Measurements from ENCODE around the gene SPECC1L.

Gene SPECC1L

DNA sequence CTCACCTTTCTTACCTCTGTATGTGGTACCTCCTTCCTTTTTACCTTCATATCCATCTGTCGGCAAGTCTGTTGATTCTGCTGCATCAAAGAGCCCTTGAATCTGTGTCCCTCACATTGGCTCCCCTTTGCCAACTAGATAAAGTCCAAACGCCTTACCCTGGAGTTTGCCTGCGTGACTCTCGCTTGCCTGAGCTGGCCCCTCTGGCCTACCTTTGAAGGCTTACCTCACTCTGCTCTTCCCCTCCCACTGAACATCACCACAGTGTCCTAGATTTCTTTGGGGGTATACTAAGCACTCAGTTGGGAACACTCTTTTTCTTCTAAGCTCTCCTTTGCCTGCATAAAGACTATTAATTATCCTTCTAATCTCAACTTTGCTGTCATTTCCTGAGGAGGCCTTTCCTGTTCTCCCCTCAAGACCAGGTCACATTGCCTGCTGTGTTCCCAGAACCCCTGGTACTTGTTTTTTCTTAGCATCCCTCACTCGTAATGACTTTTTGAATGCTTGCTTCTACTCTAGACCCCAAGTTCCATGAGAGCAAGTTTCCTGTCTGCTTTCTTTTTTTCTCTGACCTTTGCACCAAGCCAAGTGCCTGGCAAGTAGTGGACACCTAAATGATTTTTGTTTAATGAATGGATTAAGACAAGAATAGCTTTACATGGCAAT lies 89.0 kb downstream of the SPECC1L start:
- no peak for DNase-seq (ENCODE audit: low read depth)

- DNase-seq (ENCODE audit: low read depth), result no peak
Observed at GRCh38 chr22:24361976-24362646, 91.5 kb downstream of the SPECC1L start.

- no peak for DNase-seq (ENCODE audit: low read depth)
Observed at GRCh38 chr22:24363243-24363642, 92.6 kb downstream of the SPECC1L start.

DNA sequence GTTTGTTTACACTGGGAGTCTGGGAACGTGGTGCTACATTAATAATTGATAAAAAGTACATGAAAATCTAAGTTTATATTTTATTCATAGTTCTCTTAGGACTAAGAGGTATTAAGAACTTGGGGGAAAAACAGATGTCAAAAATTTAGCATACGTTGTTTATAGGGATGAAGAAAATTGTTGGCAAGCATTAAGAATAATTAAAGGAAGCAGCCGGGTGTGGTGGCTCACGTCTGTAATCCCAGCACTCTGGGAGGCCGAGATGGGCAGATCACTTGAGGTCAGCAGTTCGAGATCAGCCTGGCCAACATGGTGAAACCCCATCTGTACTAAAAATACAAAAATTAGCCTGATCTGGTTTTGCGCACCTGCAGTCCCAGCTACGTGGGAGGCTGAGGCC lies 96.1 kb downstream of the SPECC1L start:
- no peak for DNase-seq (ENCODE audit: low read depth)

- no peak for DNase-seq (ENCODE audit: low read depth)
Observed at GRCh38 chr22:24367841-24368240, 97.2 kb downstream of the SPECC1L start.

- no peak for DNase-seq (ENCODE audit: low read depth)
Observed at GRCh38 chr22:24370401-24370800, 99.8 kb downstream of the SPECC1L start.

GRCh38 chr22:24376002-24376401 lies 105.4 kb downstream of the SPECC1L start:
- DNase-seq (ENCODE audit: low read depth), result no peak

DNA sequence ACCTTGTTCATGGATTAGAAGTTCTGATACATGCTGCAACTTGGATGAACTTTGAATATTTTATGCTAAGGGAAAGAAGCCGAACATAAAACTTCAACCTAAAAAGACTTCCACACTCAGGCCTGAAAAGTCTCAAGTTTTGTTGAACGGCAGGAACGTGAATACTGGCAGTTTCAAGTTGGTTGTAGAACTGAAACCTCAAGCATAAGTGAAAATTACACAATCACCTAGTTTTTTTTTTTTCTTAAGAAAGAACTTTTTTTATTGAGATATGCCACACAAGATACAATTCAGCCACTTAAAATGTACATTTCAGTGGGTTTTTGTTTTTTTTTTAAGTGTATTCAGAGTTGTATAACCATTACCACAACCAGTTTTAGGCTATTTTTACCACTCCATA lies 106.0 kb downstream of the SPECC1L start:
- no peak for DNase-seq (ENCODE audit: low read depth)

- DNase-seq (ENCODE audit: low read depth), result no peak
Observed at GRCh38 chr22:24379536-24379935, 108.9 kb downstream of the SPECC1L start.

GRCh38 chr22:24380220-24380904 lies 109.7 kb downstream of the SPECC1L start:
- no peak for DNase-seq (ENCODE audit: low read depth)

GRCh38 chr22:24380905-24381230 lies 110.2 kb downstream of the SPECC1L start:
- no peak for DNase-seq (ENCODE audit: low read depth)

DNA sequence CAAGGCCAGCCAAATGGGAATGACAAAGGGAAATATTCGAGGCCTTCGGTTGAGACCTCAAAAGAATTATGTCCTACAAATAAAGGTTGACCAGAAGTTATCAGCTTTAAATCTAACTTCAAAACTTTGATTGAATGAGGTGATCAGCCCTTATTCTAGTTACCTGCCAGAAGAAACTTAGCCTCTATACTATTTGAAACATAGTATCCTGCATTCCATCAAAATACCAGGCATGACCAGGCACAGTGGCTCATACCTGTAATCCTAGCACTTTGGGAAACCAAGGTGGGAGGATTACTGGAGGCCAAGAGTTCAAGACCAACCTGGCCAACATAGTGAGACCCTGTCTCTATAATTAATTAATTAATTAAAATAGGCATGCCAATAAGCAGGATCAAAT lies 112.4 kb downstream of the SPECC1L start:
- DNase-seq (ENCODE audit: low read depth), result no peak

GRCh38 chr22:24384131-24384530 lies 113.5 kb downstream of the SPECC1L start:
- no peak for DNase-seq (ENCODE audit: low read depth)

DNA sequence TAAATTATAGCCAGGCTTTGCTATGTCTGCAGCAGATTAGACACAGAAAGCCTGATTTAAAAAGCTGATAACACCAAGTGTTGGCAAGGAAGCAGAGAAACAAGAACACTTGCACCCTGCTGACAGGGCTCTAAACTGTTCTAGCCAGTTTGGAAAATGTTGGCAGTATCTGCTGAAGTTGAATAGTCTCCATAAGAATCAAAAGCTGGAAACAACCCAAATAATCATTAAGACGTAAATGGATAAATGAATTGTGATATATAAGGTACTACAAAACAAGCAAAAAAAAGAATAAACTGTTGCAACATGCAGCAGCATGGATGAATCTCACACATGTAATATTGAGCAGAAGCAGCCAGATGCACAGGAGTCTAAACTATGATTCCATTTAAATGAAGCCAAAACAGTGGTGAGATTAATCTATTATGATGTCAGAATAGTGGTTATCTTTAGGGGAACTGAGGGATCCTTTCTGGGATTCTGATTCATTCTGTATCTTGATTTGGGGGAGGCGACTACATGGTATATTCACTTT lies 116.4 kb downstream of the SPECC1L start:
- DNase-seq (ENCODE audit: low read depth), result no peak

DNA sequence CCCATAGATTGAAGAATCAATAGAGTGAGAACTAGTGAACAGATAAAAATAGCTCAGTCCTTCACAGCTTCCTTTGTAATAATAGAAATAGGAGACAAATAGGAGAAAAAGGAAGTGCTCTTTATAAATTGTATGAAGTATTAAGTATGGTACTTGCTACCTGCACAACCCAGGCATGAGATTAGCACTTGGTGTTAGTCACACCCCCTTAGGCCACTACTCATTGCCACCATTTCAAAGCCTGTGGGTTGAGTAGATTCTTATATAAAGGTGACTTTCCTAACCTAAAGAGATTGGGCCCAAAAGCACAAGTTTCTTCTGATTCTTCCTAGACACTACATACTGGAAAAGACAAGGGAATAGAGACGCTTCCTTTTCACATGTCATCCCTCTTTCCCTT lies 119.0 kb downstream of the SPECC1L start:
- no peak for DNase-seq (ENCODE audit: low read depth)

GRCh38 chr22:24390156-24390555 lies 119.5 kb downstream of the SPECC1L start:
- no peak for DNase-seq (ENCODE audit: low read depth)

DNA sequence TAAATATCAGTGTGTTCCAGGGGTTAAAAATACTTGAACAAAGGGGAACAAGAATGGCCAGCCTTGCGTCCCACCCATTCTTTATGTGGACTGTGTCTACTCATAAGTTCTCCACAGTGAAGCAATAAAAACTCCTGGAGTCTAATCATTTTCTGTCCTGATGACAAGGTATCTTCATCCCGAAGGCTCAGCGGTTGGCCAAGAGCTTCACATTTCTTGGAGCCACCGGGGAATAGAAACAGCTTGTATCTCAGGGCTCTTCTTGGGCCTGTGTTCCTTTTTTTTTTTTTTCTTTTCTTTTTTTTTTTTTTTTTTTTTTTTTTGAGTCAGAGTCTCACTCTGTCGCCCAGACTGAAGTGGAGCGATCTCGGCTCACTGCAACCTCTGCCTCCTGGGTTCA lies 119.9 kb downstream of the SPECC1L start:
- no peak for DNase-seq (ENCODE audit: low read depth)

DNA sequence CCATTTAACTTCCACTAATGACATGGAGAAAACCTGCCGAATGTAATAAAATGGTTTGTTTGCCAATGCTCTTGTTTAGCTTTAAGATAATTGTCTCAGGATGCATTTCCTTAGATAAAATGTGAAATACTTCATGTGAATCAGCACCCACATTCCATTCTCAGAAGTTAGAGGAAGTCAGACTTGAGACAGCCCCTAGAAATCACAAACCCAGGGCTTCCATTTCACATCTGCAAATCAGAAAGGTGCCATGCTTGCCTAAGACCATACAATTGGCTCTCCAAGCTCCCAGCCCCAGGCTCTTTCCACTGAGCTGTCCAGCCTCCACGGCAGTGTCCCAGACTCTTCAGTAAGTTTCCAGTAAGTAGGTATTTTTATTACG lies 121.2 kb downstream of the SPECC1L start:
- DNase-seq (ENCODE audit: low read depth), result no peak

GRCh38 chr22:24392218-24392931 lies 121.7 kb downstream of the SPECC1L start:
- no peak for DNase-seq (ENCODE audit: low read depth)

DNA sequence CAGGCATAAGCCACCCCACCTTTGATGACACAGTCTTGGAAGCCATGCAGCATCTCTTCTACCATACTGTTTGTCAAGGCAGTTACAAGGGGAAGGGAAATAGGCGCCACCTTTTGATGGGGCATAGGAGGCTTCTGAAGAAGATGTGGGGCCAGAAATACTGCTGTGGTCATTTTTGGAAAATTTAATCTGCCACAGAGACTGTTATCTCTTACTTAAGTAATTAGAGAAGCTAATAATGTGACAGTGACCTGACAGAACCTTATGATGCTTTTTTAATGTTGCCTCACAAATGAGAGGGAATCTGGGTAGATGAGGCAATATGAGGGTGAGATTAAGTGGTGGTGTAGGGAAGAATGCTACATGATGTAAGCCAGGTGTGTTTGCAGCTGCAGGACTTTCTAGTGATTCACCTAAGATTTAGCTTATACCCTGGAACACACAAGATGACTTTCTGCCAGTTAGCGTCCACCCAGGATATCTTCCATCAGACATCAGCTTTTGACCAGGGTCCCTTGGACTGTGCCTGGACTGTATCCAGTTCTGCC lies 122.5 kb downstream of the SPECC1L start:
- no peak for DNase-seq (ENCODE audit: low read depth)

GRCh38 chr22:24393848-24394247 lies 123.2 kb downstream of the SPECC1L start:
- no peak for DNase-seq (ENCODE audit: low read depth)

DNA sequence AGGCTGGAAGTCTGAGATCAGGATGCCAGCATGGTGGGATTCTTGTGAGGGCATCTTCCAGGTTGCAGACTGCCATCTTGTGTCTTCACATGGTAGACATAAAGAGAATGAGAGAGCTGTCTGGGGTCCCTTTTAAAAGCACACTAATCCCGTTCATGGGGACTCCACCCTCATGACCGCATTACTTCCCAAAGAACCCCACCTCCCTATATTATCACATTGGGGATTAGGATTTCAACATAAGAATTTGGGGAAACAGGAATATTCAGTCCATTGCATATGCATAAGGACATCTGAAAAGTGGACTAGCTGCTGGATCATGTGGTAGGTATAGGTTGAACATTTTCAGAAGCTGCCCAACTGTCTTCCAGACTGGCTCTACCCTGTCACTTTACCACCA lies 123.6 kb downstream of the SPECC1L start:
- DNase-seq (ENCODE audit: low read depth), result no peak

Measured in activated T-cell treated with anti-CD3 and anti-CD28 coated beads for 1 hour (primary cell).